Stimulated activated CD4-positive, alpha-beta T cell treated with anti-CD3 and anti-CD28 coated beads, Interleukin-4, amount 100 ng/mL, for 24 hours (primary cell): Measurements from ENCODE around the gene CRYBG2.

Experiments
- DNase-seq: peaks from one replicate; pipeline ENCODE4 v3.0.0-alpha.2; 2020

The CRYBG2 gene

GRCh38 chr1:26291433-26291832 is 62.5 kb downstream of the CRYBG2 start:
- DNase-seq = no peak

- DNase-seq = no peak
Measured at GRCh38 chr1:26290882-26291261, 63.1 kb downstream of the CRYBG2 start.

DNA sequence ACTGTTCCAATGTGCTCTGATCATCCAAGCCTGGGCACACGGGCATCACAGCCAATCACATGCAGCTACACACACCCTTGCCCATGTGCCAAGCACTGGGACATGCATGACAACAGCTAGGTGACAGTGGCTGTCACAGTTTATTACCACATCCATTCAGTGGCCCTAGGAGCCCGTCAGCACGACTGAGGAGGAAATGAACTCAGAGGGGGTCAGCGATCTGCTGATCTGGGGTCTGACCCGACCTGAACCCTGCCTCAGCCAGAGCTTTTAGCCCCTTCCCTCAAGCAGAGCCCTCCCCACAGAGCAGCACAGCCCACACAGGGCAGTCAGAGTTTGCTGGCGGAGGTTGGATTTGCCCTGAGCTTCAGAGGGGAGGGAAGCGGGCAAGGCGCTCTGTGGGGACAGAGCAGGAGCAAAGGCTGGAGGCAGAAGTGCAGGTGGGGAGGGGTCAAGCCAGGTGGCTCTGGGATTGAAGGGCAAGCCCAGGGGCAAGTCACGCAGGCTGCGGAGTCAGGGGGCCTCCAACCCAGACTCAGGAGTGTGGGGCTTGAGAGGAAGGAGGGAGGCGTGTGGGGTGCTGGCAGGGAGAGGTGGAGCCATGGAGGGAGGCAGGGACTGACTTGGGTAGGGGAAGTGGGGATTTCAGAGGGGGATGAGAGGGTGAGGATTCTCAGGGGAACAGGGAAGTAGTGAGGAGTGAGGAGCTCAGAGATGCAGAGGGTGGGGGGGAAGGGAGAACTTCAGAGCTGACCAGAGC is 63.6 kb downstream of the CRYBG2 start:
- no peak for DNase-seq

DNA sequence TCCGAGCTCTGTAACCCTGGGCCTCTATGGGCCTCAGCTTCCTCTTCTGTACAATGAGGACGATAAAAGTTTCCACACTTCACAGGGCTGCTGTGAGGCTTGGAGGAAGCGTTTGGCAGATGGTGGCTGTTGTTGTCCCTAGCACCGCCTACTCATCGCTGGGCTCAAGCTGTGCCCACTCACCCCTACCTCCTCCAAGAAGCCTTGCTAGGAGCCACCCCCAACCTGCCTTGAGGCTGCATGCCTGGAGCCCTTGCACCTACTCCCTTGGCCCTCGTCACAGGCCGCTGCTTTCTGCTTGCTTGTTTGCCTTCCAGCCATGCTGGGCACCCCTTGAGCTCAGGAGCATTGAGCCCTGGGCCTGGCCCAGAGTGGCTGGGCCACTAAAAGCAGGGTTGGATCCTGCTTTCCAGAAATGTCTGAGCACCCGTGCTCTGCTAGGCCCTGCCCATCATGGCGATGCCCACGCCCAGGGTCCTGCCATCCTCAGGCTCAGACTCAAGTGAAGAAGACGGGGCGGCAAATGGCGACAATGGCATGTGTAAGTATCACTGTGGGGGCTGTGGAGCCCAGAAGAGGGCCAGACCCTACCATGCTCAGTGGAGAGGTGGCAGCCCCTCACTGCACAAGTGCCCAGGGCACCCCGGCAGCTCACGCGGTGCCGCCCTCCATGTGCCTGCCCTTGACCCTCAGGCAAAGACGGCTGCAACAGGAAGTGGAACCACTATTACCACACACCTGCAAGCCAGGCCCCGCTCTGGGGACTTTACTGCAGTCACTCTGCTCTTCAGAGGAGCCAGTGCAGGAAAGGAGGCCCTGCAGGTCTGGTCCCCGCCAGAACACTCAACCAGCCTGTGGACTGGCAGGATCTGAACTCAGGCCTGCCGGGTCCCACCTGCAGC is 64.5 kb downstream of the CRYBG2 start:
- peak; percentile 12 for DNase-seq

- DNase-seq = peak; percentile 78
Measured at GRCh38 chr1:26288311-26288941, 65.5 kb downstream of the CRYBG2 start.

DNA sequence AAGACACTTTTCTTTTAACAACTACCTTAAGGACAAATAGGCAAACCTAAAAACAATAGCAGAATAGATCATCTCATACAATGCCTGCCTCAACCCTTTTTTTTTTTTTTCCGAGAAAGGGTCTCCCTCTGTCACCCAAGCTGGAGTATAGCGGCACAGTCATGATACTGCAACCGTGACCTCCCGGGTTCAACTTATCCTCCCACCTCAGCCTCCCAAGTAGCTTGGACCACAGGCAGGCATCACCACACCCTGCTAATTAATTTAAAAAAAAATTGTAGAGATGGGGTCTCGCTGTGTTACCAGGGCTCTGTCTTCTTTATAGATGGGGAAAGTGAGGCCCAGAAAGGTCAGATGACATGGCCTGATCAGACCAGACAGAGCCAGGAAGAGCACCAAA is 66.1 kb downstream of the CRYBG2 start:
- no peak for DNase-seq

GRCh38 chr1:26287033-26287711 is 66.8 kb downstream of the CRYBG2 start:
- peak; percentile 58 for DNase-seq

- no peak for DNase-seq
Measured at GRCh38 chr1:26286064-26286416, 67.9 kb downstream of the CRYBG2 start.

DNA sequence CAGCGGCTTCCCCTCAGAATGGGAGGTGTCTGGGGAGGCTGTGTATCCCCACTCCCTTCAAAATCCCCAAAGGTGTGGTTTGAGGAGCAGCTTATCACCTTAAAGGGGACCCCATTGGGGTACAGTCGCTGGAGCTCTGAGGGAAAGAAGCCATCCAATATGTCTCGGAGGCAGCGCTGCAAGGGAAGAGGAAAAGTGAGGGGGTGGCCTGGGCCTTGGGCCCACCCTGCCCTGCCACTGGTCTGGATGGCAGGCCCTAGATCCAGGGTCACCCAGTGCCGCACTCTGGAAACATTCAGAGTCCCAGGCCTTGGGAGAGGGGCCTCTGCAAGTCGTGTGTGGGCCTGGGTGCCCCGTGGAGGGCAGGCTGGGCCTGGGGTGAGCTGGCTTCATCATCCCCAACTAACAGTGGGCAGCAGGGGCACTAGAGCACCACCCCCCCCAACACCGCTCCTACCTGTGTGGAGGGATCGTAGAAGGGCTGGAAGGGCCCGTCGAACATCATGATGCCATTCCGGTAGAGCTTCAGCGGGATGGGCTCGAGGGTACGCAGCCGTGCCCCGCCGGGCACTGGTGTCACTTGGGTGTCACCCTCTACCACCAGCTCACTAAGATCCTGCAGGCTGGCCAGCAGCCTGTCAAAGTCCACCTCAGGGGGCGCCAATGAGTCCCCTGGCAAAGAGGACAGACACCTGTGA is 68.4 kb downstream of the CRYBG2 start:
- DNase-seq = peak; percentile 30

DNA sequence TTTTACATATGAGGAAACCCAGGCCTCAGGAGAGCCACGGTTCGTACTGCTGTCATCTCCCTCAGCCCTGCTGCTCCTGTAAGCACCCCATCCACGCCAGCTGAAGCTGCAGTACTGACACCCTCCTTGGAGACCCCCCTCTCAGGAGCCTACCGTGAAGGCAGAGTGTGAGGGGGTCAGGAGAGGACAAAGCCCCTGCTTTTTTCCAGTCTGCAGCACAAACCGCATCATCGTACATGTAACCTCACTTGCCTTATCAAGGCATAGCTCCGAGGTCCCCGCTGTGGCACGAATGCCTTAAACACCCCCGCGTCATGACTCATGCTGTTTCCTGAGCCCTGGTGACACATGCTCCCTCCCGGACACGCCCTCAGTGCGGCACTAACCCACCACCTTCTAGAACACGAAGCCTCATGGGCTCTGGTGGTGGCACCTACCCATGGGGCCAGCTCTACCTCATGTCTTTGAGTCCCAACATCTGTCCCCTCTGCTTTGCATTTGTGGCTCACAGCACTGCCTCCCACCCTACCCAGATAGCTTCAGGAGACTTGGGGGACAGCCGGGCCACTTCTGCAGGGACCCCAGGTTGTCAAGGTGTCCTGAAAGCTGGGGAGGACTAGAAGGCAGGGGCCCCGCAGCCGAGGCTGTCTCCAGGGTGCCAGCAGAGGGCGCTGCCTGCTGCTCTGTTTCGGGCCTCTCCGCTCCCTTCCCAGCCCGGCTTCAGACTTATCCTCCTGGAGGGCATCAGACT is 69.2 kb downstream of the CRYBG2 start:
- DNase-seq = peak; percentile 98

DNA sequence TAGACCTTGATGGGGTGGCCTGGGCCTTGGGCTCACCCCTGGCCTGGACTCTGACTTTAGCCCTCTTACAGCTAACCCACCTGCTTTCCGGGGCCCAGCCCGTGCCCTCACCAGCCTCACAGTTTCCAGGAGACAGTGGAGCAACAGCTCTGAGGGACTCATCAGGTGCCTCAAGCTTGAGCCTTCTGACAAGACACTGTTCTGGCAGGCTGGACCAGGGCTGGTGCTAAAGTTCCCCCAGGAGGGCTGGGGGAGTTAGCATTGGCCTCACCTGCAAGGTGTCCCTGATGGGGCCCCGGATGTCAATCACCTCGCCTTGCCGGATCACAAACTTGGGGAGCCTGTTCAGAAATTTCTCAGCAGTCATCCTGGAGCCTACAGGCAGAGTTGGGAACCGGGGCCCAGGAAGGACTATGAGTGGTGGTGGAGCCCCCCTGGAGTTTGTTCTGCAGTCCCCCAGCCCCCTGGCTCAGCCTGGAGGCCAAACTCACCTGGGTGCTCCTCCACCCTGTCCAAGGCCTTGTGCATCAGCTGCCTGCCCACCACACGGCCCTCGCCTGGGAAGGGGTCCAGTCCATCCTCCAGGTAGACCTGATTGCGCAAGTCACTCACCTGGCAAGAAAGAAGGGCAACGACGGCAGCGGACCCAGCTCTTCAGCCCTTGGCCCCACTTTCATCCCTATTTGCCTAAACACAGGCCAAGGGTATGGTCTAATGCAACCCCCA is 69.9 kb downstream of the CRYBG2 start:
- no peak for DNase-seq

- DNase-seq = no peak
Measured at GRCh38 chr1:26283279-26283853, 70.6 kb downstream of the CRYBG2 start.

- no peak for DNase-seq
Measured at GRCh38 chr1:26282401-26282918, 71.5 kb downstream of the CRYBG2 start.

DNA sequence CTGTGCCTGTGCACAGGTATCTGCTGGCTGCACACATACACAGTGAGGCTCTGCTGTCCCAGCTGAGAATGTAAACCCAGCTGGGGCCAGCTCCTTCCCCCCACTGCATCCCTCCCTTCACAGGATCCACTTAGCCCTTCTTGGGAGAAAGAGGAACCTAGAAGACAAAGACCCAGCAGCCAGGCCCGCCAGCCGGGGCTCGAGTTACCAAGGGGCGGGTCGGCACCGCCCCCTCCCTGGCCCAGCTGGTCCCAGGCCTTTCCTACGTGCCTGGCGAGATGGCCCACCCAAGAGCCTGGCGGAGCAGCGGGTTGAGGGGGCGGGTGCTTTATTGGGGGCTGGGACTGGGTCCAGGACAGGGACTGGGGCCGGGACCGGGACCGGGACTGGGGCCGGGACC is 72.0 kb downstream of the CRYBG2 start:
- DNase-seq = no peak

DNA sequence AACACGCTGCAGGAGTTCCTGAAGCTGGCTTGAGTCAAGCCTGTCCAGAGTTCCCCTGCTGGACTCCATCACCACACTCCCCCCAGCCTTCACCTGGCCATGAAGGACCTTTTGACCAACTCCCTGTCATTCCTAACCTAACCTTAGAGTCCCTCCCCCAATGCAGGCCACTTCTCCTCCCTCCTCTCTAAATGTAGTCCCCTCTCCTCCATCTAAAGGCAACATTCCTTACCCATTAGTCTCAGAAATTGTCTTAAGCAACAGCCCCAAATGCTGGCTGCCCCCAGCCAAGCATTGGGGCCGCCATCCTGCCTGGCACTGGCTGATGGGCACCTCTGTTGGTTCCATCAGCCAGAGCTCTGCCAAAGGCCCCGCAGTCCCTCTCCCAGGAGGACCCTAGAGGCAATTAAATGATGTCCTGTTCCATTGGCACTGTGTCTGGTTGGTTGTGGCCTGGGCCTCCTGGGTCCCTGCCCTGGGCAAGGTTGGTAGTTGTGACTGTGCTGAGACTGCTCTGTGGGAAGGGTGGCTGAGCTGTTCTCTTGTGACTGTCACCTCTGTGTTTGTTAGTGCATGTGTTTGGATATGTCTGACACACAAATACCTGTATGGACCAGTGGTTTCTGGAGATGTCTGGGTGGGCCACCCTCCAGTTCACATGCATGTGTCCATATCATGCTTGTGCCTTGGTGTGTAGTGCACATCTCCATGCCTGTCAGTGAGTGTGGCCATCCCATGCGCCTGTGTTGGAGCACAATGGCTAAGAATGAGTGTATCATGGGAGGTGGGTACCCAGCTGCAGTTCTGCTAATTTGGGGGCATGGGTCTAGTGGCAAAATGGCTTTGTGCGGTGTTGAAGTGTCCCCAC is 72.6 kb downstream of the CRYBG2 start:
- DNase-seq = no peak

DNA sequence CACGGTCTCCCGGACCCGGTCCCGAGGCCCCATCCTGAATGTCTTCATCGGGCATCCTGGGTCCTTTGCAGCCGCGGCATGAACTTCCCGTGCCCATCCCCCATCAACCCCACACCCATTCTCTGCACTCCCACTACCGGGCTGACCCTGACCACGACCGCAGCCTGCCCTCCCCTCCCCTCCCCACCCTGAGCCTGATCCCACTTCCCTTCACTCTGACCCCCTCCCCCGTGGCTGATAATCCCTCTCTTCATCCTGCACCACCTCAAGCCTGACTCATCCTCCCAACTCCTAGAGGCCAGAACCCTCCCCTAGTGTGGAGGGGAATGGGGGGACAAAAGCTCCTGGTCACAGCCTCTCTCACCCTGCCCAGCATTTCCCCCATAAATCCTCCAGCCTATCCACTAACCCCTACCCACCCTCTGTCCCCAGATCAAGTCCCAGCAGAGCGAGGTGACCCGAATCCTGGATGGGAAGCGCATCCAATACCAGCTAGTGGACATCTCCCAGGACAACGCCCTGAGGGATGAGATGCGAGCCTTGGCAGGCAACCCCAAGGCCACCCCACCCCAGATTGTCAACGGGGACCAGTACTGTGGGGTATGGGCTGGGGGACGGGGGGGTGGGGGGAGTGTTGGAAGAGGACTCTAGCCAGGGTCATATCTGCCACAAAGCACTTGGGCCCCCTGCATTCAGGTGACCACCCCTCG is 73.4 kb downstream of the CRYBG2 start:
- peak; percentile 19 for DNase-seq

DNA sequence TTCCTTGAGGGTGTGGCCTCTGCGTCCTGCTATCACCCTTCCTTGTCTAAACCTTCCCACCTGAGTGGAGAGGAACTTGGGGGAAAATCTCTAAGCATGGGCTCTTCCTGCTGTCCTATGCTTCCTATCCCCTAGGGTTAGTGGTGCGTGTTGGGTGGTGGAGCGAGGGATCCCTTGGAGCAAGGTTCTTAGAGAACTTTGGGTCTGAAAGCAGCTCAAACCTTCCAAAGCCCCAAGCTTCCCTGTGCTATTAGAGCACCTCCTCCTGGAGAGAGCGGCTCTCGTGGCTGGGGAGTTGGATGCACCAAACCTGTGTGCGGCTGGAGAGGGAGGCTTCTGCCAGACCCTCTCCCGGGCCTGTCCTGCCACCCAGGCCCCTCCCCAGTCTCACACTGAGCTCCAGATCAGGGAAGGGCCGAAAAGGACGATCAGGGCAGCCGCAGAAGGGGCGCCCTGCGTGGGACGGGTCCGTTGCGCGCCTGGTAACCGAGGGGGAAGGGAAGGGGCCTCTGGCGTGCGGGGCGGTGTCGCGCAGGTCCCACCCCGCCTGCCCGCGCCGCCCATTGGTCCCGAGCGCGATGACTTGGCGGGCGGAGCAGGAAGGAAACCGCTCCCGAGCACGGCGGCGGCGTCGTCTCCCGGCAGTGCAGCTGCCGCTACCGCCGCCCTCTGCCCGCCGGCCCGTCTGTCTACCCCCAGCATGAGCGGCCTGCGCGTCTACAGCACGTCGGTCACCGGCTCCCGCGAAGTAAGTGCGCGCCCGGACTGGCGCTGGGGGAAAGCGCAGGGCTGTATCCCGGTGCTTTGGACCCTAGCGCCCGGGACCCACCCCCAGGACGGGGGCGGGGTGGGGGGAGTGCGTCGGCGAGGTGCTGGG is 74.2 kb downstream of the CRYBG2 start, which contains the start of gene SH3BGRL3:
Gene SH3BGRL3 (plus strand): TSS at position 631 of the 877 bp plus-strand sequence. CDS start 70 bp downstream, at position 701.
- DNase-seq = peak; percentile 82
